ENCODE data around the gene LIPC. TPM values are rescaled to one million over a fixed set of nuclear protein-coding genes. Genes with fewer than 3 reads are reported as not detected.

The LIPC gene
- 0.32 and 4.0 TPM in 2 replicates for total RNA-seq

DNA sequence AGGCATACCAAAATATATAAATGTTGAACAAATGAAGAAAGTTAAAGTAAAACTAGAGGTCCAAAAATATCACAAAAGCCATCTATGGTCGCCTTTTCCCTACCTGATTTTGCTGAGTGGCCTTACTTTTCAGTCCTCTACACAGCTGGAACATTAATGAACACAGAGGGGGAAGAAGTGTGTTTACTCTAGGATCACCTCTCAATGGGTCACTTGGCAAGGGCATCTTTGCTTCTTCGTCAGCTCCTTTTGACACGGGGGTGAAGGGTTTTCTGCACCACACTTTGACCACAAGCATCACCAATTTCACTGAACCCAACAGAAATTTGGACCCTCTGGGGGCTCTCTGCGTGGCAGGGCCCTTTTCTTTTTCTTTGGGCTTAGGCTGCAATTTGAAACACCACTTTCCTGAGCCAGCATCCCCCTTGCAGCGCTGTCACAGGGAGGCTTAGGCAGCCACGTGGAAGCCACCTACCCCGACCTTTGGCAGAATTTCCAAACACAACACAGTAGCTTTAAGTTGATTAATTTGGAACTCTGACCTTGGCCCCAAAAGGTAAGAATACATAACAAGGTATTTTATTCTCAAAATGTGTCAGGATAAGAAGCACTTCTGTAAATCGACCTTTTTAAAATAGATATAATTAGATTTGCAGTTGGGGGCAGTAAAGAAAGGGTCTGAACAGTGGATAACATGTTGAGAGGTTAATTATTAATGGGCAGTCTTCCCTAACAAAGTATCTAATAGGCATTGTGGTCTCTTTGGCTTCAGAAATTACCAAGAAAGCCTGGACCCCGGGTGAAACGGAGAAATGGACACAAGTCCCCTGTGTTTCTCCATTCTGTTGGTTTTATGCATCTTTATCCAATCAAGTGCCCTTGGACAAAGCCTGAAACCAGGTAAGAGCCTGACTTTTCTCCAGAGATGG, at the start of gene LIPC:
Gene LIPC (plus strand): TSS at position 771 of the 929 bp plus-strand sequence. CDS start 42 bp downstream, at position 813.

